H1 (cell line): Measurements from ENCODE around the gene MYLK. TPM values are rescaled to one million over a fixed set of nuclear protein-coding genes. Genes with fewer than 3 reads are reported as not detected.

Experiments used
- CTCF ChIA-PET: fragments of 300-600 bp; sonication (Branson Sonifier 250); formaldehyde crosslinking; loops from one replicate; lab custom pipeline; 2021; ENCODE audit not compliant: partially characterized antibody; lab: Charles Lee
- POLR2A ChIA-PET: fragments of 300-600 bp; sonication (Branson Sonifier 250); formaldehyde crosslinking; loops from one replicate; lab custom pipeline; 2021; ENCODE audit warnings: inconsistent platforms; ENCODE audit not compliant: partially characterized antibody; lab: Charles Lee
- DNase-seq, 2 experiments: peaks; one replicate each; pipeline versions ENCODE4 v3.0.0 to v3.0.0-alpha.2; 2010 to 2022; ENCODE audit warnings: low spot score in 2 of 2, low read depth in 1 of 2, mixed read lengths in 1 of 2
- FAIRE-seq: peaks from 2 replicates; lab custom pipeline; 2011; peaks lifted over from hg19 to GRCh38; lab: Jason Lieb, UNC
- H2AFZ ChIP-seq: 2 replicates; pipeline ENCODE4 v1.8.1; 2012; ENCODE audit warnings: low read length, inconsistent platforms
- H2AK5ac ChIP-seq: 2 replicates; pipeline ENCODE4 v1.6.1; 2013; ENCODE audit warnings: low read depth, low read length
- H2BK120ac ChIP-seq: replicated peaks from 2 replicates; pipeline ENCODE3; 2013; ENCODE audit warnings: low read depth, low read length, inconsistent platforms
- H2BK12ac ChIP-seq: 2 replicates; pipeline ENCODE4 v1.6.1; 2013; ENCODE audit warnings: low read depth, low read length
- H2BK15ac ChIP-seq: 2 replicates; pipeline ENCODE4 v1.6.1; 2013; ENCODE audit warnings: low read length
- H2BK20ac ChIP-seq: 2 replicates; pipeline ENCODE4 v1.6.1; 2013; ENCODE audit warnings: low read length
- H2BK5ac ChIP-seq: 2 replicates; pipeline ENCODE4 v1.6.1; 2013; ENCODE audit warnings: low read depth, low read length
- H3K14ac ChIP-seq: 2 replicates; pipeline ENCODE4 v1.6.1; 2013; ENCODE audit warnings: inconsistent platforms; ENCODE audit not compliant: insufficient read length
- H3K18ac ChIP-seq: 2 replicates; pipeline ENCODE4 v1.6.1; 2013; ENCODE audit warnings: low read length; ENCODE audit errors: extremely low read depth
- H3K23ac ChIP-seq: 2 replicates; pipeline ENCODE4 v1.6.1; 2013; ENCODE audit warnings: inconsistent platforms; ENCODE audit not compliant: insufficient read length
- H3K23me2 ChIP-seq: 2 replicates; pipeline ENCODE4 v1.6.1; 2013; ENCODE audit warnings: low read depth, low read length
- H3K27ac ChIP-seq: 2 replicates; pipeline ENCODE4 v1.6.1; 2011; ENCODE audit warnings: low read depth, low read length, inconsistent platforms
- H3K27me3 ChIP-seq, 4 experiments: replicated peaks in 1 of 4; 1 replicate in 1 of 4; 2 replicates in 3 of 4; pipeline versions ENCODE4 v1.6.1 to v1.8.1; 2011 to 2013; ENCODE audit warnings: low read length in 3 of 4, mild to moderate bottlenecking in 3 of 4, inconsistent platforms in 2 of 4, mixed read lengths in 2 of 4, moderate library complexity in 1 of 4; ENCODE audit not compliant: control insufficient read depth in 3 of 4, insufficient read depth in 3 of 4; ENCODE audit errors: extremely low read depth in 1 of 4
- H3K36me3 ChIP-seq, 4 experiments: 2 replicates each; pipeline versions ENCODE4 v1.6.1 to v1.8.1; 2011 to 2013; ENCODE audit warnings: mild to moderate bottlenecking in 4 of 4, low read length in 3 of 4, moderate library complexity in 2 of 4, control low read depth in 1 of 4, inconsistent platforms in 1 of 4; ENCODE audit not compliant: insufficient read depth in 4 of 4, control insufficient read depth in 2 of 4
- H3K4ac ChIP-seq: replicated peaks from 2 replicates; pipeline ENCODE3; 2013; ENCODE audit warnings: low read length, low read depth, mixed read lengths, inconsistent platforms; ENCODE audit not compliant: insufficient read length
- H3K4me1 ChIP-seq, 4 experiments: replicated peaks in 1 of 4; 1 replicate in 1 of 4; 2 replicates in 3 of 4; pipeline versions ENCODE4 v1.6.1 to v1.8.1; 2011 to 2013; ENCODE audit warnings: low read length in 3 of 4, inconsistent platforms in 2 of 4, mixed read lengths in 1 of 4; ENCODE audit not compliant: insufficient read depth in 4 of 4, control insufficient read depth in 3 of 4
- H3K4me2 ChIP-seq, 2 experiments: 2 replicates each; pipeline versions ENCODE4 v1.6.1 to v1.8.1; 2011 to 2013; ENCODE audit warnings: low read depth in 2 of 2, low read length in 2 of 2, control low read depth in 1 of 2, inconsistent platforms in 1 of 2, mild to moderate bottlenecking in 1 of 2; ENCODE audit not compliant: insufficient read depth in 1 of 2
- H3K4me3 ChIP-seq, 4 experiments: fragments of 200-600, 300-600 bp in 1 of 4; sonication (generic), shearing (Covaris generic), sonication (Bioruptor Twin) in 1 of 4; 2 replicates each; pipeline versions ENCODE4 v1.5.1 to v1.8.1; 2011 to 2016; ENCODE audit warnings: low read length in 4 of 4, low read depth in 3 of 4, control low read depth in 2 of 4, inconsistent platforms in 2 of 4, mild to moderate bottlenecking in 2 of 4, mixed read lengths in 1 of 4, moderate library complexity in 1 of 4; ENCODE audit not compliant: insufficient read depth in 2 of 4; ENCODE audit errors: extremely low read depth in 1 of 4
- H3K56ac ChIP-seq: replicated peaks from 2 replicates; pipeline ENCODE3; 2013; ENCODE audit warnings: low read depth, mild to moderate bottlenecking, mixed read lengths, low read length, inconsistent platforms; ENCODE audit not compliant: insufficient read length
- H3K79me1 ChIP-seq: 2 replicates; pipeline ENCODE4 v1.6.1; 2013; ENCODE audit warnings: low read depth, low read length, control low read depth
- H3K79me2 ChIP-seq, 2 experiments: 2 replicates each; pipeline versions ENCODE4 v1.6.1 to v1.8.1; 2012 to 2013; ENCODE audit warnings: low read length in 2 of 2, mild to moderate bottlenecking in 2 of 2, inconsistent platforms in 1 of 2; ENCODE audit not compliant: insufficient read depth in 2 of 2, control insufficient read depth in 1 of 2
- H3K9ac ChIP-seq, 4 experiments: replicated peaks in 1 of 4; 1 replicate in 1 of 4; 2 replicates in 3 of 4; pipeline versions ENCODE4 v1.6.1 to v1.8.1; 2011 to 2013; ENCODE audit warnings: low read depth in 3 of 4, low read length in 3 of 4, control low read depth in 2 of 4, mild to moderate bottlenecking in 2 of 4, moderate library complexity in 2 of 4, inconsistent platforms in 1 of 4; ENCODE audit errors: extremely low read depth in 1 of 4
- H3K9me3 ChIP-seq, 2 experiments: 2 replicates each; pipeline versions ENCODE4 v1.6.1 to v1.8.1; 2012 to 2013; ENCODE audit warnings: mild to moderate bottlenecking in 2 of 2, moderate library complexity in 2 of 2, control low read depth in 1 of 2, inconsistent platforms in 1 of 2, low read depth in 1 of 2, low read length in 1 of 2, mixed read lengths in 1 of 2; ENCODE audit not compliant: insufficient read depth in 2 of 2
- H4K20me1 ChIP-seq, 2 experiments: replicated peaks in 1 of 2; 2 replicates each; pipeline versions ENCODE3 to v1.8.1; 2011 to 2013; ENCODE audit warnings: inconsistent platforms in 2 of 2, low read length in 2 of 2, mild to moderate bottlenecking in 1 of 2; ENCODE audit not compliant: insufficient read depth in 2 of 2, control insufficient read depth in 1 of 2
- H4K5ac ChIP-seq: 2 replicates; pipeline ENCODE4 v1.6.1; 2013; ENCODE audit warnings: low read length, low read depth, mixed read lengths, inconsistent platforms; ENCODE audit not compliant: insufficient read length
- H4K8ac ChIP-seq: 2 replicates; pipeline ENCODE4 v1.8.0; 2013; ENCODE audit warnings: mild to moderate bottlenecking, moderate library complexity, low read length, inconsistent platforms; ENCODE audit not compliant: insufficient read depth; ENCODE audit errors: extremely low read depth
- H4K91ac ChIP-seq: replicated peaks from 2 replicates; pipeline ENCODE3; 2013; ENCODE audit warnings: low read length, mixed read lengths, inconsistent platforms; ENCODE audit not compliant: insufficient read length
- ASH2L ChIP-seq: fragments of 200-600, 300-600 bp; sonication (generic); IDR thresholded peaks from one replicate; pipeline ENCODE4 v1.7.1; 2017; ENCODE audit warnings: low read length
- CBX5 ChIP-seq: fragments of 300-800, 300-1000 bp; sonication (generic); IDR thresholded peaks from 2 replicates; pipeline ENCODE4 v1.7.1; 2016; ENCODE audit warnings: antibody characterized with exemption, low read length, low read depth
- EZH2 ChIP-seq: fragments of 200-600 bp; sonication (generic); IDR thresholded peaks from 2 replicates; pipeline ENCODE4 v1.7.1; 2012; ENCODE audit warnings: low read depth, mild to moderate bottlenecking, moderate library complexity, low read length, inconsistent platforms; ENCODE audit not compliant: severe bottlenecking
- RXRA ChIP-seq: IDR thresholded peaks from 2 replicates; pipeline ENCODE4 v1.6.1; 2011; ENCODE audit warnings: low read depth, mild to moderate bottlenecking, low read length, moderate library complexity; ENCODE audit not compliant: insufficient read depth
- SP1 ChIP-seq: IDR thresholded peaks from 2 replicates; pipeline ENCODE4 v1.6.1; 2011; ENCODE audit warnings: low read depth, low read length
- TAF7 ChIP-seq: optimal IDR thresholded peaks from 2 replicates; pipeline ENCODE3; 2011; ENCODE audit warnings: low read depth, mild to moderate bottlenecking, inconsistent platforms, low read length, moderate library complexity, borderline replicate concordance
- WGBS, 2 experiments: shearing (Covaris generic) in 1 of 2; methylation state at CpG; one replicate each; pipeline versions ENCODE4 v1.1.6 to v1.1.7; 2013 to 2015; ENCODE audit warnings: low lambda C conversion rate in 2 of 2, mixed read lengths in 2 of 2, inconsistent platforms in 1 of 2, low coverage in 1 of 2, missing lambda C conversion rate in 1 of 2; ENCODE audit not compliant: insufficient replicate concordance in 2 of 2, insufficient coverage in 1 of 2, insufficient read length in 1 of 2; ENCODE audit errors: extremely low coverage in 1 of 2, missing lambda C conversion rate in 1 of 2; 5-methylcytosine and 5-hydroxymethylcytosine counted together
- polyA plus RNA-seq, 7 experiments: library from polyadenylated mRNA; depleted of rRNA in 3 of 7; stranded (reverse) in 5 of 7; unstranded in 2 of 7; fragments of >200 nt in 5 of 7; fragments of 200-250 nt in 2 of 7; gene quantifications; 1 replicate in 5 of 7; 2 replicates in 1 of 7; 4 replicates in 1 of 7; pipeline versions ENCODE4 v1.2.1 to v1.2.3, GENCODE V29; 2011 to 2013; ENCODE audit warnings: missing spikeins in 2 of 7, mixed read lengths in 2 of 7
- total RNA-seq: library from RNA; stranded (reverse); fragmentation: NEBNext Ultra II Directional; extraction: Animal tissue kit (Norgen Biotek cat#: 25700); gene quantifications from 2 replicates; pipeline ENCODE4 v1.2.1, GENCODE V29; 2021

Gene MYLK
- total and polyA plus RNA-seq, 2 of the 8 experiments (the other 6 are each of a cell fraction or from before 2014, with no cell fraction given) = 11.6 to 21.3 TPM

GRCh38 chr3:123689831-123690230 lies 194.3 kb downstream of the MYLK start:
- no peak overlapping the region for H4K5ac ChIP-seq
- no peak overlapping the region for H2BK20ac ChIP-seq
- peaks cover 0 to 3% (median 0%) of the 10 kb centered on the region in 4 experiments; a peak in 1 of 8 replicates for H3K36me3 ChIP-seq
- H3K14ac ChIP-seq = no peak overlapping the region
- no peak overlapping the region for H3K9ac ChIP-seq
- no peak overlapping the region for H2AFZ ChIP-seq
- H3K79me2 ChIP-seq = no peaks in the 10 kb centered on the region
- WGBS, 2 experiments = 85% methylated on average over 3 of the region's 3 CpGs; no CpG with 5 or more reads in 1 of the 2 experiments
- no peak overlapping the region for H2BK12ac ChIP-seq
- FAIRE-seq = no peak
- H3K56ac ChIP-seq = no peak overlapping the region
- H3K23me2 ChIP-seq = no peaks in the 10 kb centered on the region
- H3K27ac ChIP-seq = no peak overlapping the region
- no peak overlapping the region for H2BK5ac ChIP-seq
- no peak overlapping the region for H3K18ac ChIP-seq
- CTCF ChIA-PET = interaction anchor here (1.2 to 51.6 kb wide), 3 partner anchors 8 to 37 kb away, joined by 3 to 1463 read pairs (median 52); no protein-coding TSS in a partner anchor
- H4K8ac ChIP-seq = no peak overlapping the region
- no peak overlapping the region for H4K91ac ChIP-seq
- no peak overlapping the region for H3K23ac ChIP-seq
- no peaks in the 10 kb centered on the region for H3K9me3 ChIP-seq
- no peak overlapping the region for H2AK5ac ChIP-seq
- H3K27me3 ChIP-seq = no peaks in the 10 kb centered on the region; a peak in 1 of 7 replicates
- no peaks in the 10 kb centered on the region for H4K20me1 ChIP-seq
- no peaks in the 10 kb centered on the region; the same call in 1 of the 2 replicates for H3K79me1 ChIP-seq
- peaks cover 0 to 2% (median 0%) of the 10 kb centered on the region in 4 experiments; a peak in 2 of 7 replicates for H3K4me1 ChIP-seq
- no peak overlapping the region for H3K4ac ChIP-seq
- no peak for TF ChIP-seq CBX5
- no peak for TF ChIP-seq TAF7
- TF ChIP-seq EZH2 = no peak
- TF ChIP-seq ASH2L = no peak
- no peak for TF ChIP-seq SP1
- no peak for TF ChIP-seq RXRA
- POLR2A ChIA-PET = interaction anchor here (2.2 kb wide), 1 partner anchor 23 kb away, joined by 5 read pairs; no protein-coding TSS in a partner anchor
- no peak overlapping the region for H3K4me3 ChIP-seq
- no peak overlapping the region for H2BK120ac ChIP-seq
- no peak for DNase-seq
- no peak overlapping the region for H2BK15ac ChIP-seq
- no peak overlapping the region for H3K4me2 ChIP-seq
